Activated naive CD4-positive, alpha-beta T cell treated with anti-CD3 and anti-CD28 coated beads, Interleukin-2, amount 50 U/mL, for 24 hours (primary cell): Measurements from ENCODE around the gene ETS1.

Experiments used
- H3K27ac Mint-ChIP-seq: one replicate; pipeline ENCODE4 v1.8.0; 2021; ENCODE audit warnings: mild to moderate bottlenecking, mixed read lengths
- H3K27me3 Mint-ChIP-seq: one replicate; pipeline ENCODE4 v1.8.0; 2021; ENCODE audit warnings: mixed read lengths
- H3K36me3 Mint-ChIP-seq: one replicate; pipeline ENCODE4 v1.8.0; 2021; ENCODE audit warnings: mixed read lengths
- H3K4me1 Mint-ChIP-seq: one replicate; pipeline ENCODE4 v1.8.0; 2021; ENCODE audit warnings: mixed read lengths
- H3K4me3 Mint-ChIP-seq: one replicate; pipeline ENCODE4 v1.8.0; 2021; ENCODE audit warnings: mild to moderate bottlenecking, mixed read lengths
- H3K9me3 Mint-ChIP-seq: one replicate; pipeline ENCODE4 v1.8.0; 2021; ENCODE audit warnings: mixed read lengths

The ETS1 gene

GRCh38 chr11:128515826-128516778 is 71.3 kb downstream of the ETS1 start:
- Mint-ChIP-seq H3K36me3 (peaks cover 37% of the 10 kb centered on the region), H3K4me1 (peaks cover 73% of the 10 kb centered on the region), H3K4me3 (peak overlapping the region; percentile 97), H3K27me3 (no peaks in the 10 kb centered on the region), H3K9me3 (no peaks in the 10 kb centered on the region), H3K27ac (peak overlapping the region; percentile 98)

- peak overlapping the region; percentile 97 for H3K4me3 Mint-ChIP-seq
Observed at GRCh38 chr11:128515086-128515485, 72.3 kb downstream of the ETS1 start.

GRCh38 chr11:128513915-128514681 is 73.3 kb downstream of the ETS1 start:
- Mint-ChIP-seq H3K9me3 (no peaks in the 10 kb centered on the region), H3K4me1 (peaks cover 93% of the 10 kb centered on the region), H3K27ac (peak overlapping the region; percentile 98), H3K4me3 (peak overlapping the region; percentile 97), H3K27me3 (no peaks in the 10 kb centered on the region), H3K36me3 (peaks cover 36% of the 10 kb centered on the region)

More at GRCh38 chr11:128515086-128515485, 72.3 kb downstream of the ETS1 start:
- H3K9me3 Mint-ChIP-seq, result no peaks in the 10 kb centered on the region
- peaks cover 38% of the 10 kb centered on the region for H3K36me3 Mint-ChIP-seq
- H3K4me1 Mint-ChIP-seq, result peaks cover 84% of the 10 kb centered on the region
- H3K27ac Mint-ChIP-seq, result peak overlapping the region; percentile 98
- H3K27me3 Mint-ChIP-seq, result no peaks in the 10 kb centered on the region

GRCh38 chr11:128512474-128512996 is 74.8 kb downstream of the ETS1 start:
- Mint-ChIP-seq H3K27me3 (no peaks in the 10 kb centered on the region), H3K4me1 (peaks cover 95% of the 10 kb centered on the region), H3K36me3 (peaks cover 28% of the 10 kb centered on the region), H3K9me3 (no peaks in the 10 kb centered on the region), H3K4me3 (peak overlapping the region; percentile 97), H3K27ac (peak overlapping the region; percentile 98)

- H3K4me1 Mint-ChIP-seq, result peaks cover 94% of the 10 kb centered on the region
- peak overlapping the region; percentile 97 for H3K4me3 Mint-ChIP-seq
- H3K27me3 Mint-ChIP-seq, result no peaks in the 10 kb centered on the region
- peak overlapping the region; percentile 98 for H3K27ac Mint-ChIP-seq
- H3K9me3 Mint-ChIP-seq, result no peaks in the 10 kb centered on the region
- H3K36me3 Mint-ChIP-seq, result peaks cover 24% of the 10 kb centered on the region
Observed at GRCh38 chr11:128511712-128512111, 75.6 kb downstream of the ETS1 start.

DNA sequence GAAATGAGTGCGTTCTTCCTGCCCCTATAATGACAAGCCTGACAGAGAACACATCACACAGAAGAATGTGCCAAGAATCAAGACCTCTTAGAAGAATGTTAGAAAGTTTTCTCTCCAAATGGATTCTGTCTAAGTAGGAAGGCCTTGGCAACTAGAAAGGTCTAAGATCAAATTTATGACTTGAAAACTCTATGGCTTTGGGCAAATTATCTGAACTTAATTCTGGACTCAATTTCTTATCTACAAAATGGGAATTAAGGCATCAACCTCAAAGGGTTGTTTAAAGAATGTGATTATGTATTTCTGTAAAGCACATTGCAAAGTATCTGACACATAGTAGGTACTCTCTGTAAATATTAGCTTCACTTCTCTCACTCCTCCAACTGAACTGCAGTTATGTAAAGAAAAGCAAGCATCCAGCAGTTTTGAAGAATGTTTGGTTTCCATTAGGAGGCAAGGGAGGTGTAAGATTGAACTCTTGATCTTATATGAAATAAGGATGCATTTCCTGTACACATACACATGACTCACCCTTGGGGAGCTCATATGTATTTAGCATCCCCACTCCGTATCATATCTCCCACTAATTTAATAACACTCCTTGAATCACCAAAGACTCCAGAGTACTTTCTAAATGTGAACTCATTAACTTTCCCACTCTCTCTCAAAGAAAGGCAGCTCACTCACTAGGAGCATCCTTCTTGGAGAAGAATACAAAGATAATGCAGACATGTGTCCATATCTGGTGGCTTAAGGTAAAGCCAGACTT is 77.6 kb downstream of the ETS1 start:
- Mint-ChIP-seq H3K9me3 (no peaks in the 10 kb centered on the region), H3K4me1 (peaks cover 94% of the 10 kb centered on the region), H3K4me3 (peak overlapping the region; percentile 97), H3K27me3 (no peaks in the 10 kb centered on the region), H3K36me3 (peaks cover 24% of the 10 kb centered on the region), H3K27ac (peak overlapping the region; percentile 98)

- Mint-ChIP-seq H3K36me3 (peaks cover 20% of the 10 kb centered on the region), H3K4me1 (peaks cover 94% of the 10 kb centered on the region), H3K27ac (peak overlapping the region; percentile 98), H3K4me3 (peak overlapping the region; percentile 97), H3K9me3 (no peaks in the 10 kb centered on the region), H3K27me3 (no peaks in the 10 kb centered on the region)
Observed at GRCh38 chr11:128508770-128509510, 78.4 kb downstream of the ETS1 start.

DNA sequence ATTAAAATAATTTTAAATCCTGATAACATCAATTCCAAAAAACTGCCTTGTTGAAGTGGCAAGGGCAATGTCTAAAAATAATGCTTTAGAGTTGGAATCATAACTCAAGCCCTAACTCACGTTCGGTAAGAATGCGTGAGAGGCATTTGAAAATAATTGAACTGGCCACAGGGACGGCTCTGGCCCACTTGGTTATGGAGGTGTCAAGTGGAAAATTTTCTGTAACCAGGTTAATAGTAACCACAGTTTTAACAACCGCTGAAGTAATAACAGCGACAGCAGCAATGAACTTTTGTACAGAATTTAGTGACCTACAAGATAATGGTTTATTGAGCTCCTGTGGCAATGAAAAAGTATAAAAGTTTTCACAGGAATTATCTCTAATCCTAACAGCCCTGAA is 79.4 kb downstream of the ETS1 start:
- Mint-ChIP-seq H3K27me3 (no peaks in the 10 kb centered on the region), H3K4me1 (peaks cover 93% of the 10 kb centered on the region), H3K27ac (peak overlapping the region; percentile 98), H3K36me3 (peaks cover 13% of the 10 kb centered on the region), H3K9me3 (no peaks in the 10 kb centered on the region), H3K4me3 (peak overlapping the region; percentile 97)

GRCh38 chr11:128506999-128507611 is 80.3 kb downstream of the ETS1 start:
- Mint-ChIP-seq H3K36me3 (peaks cover 11% of the 10 kb centered on the region), H3K4me1 (peaks cover 93% of the 10 kb centered on the region), H3K27ac (peak overlapping the region; percentile 98), H3K27me3 (no peaks in the 10 kb centered on the region), H3K4me3 (peak overlapping the region; percentile 97), H3K9me3 (no peaks in the 10 kb centered on the region)

- Mint-ChIP-seq H3K36me3 (peaks cover 8% of the 10 kb centered on the region), H3K27ac (peak overlapping the region; percentile 98), H3K4me3 (peak overlapping the region; percentile 97)
Observed at GRCh38 chr11:128506356-128506755, 81.0 kb downstream of the ETS1 start.

GRCh38 chr11:128505449-128506065 is 81.8 kb downstream of the ETS1 start:
- Mint-ChIP-seq H3K4me3 (peak overlapping the region; percentile 97), H3K27ac (peak overlapping the region; percentile 98), H3K4me1 (peaks cover 93% of the 10 kb centered on the region), H3K9me3 (no peaks in the 10 kb centered on the region), H3K27me3 (no peaks in the 10 kb centered on the region), H3K36me3 (peaks cover 10% of the 10 kb centered on the region)

More at GRCh38 chr11:128506356-128506755, 81.0 kb downstream of the ETS1 start:
- H3K9me3 Mint-ChIP-seq, result no peaks in the 10 kb centered on the region
- H3K4me1 Mint-ChIP-seq, result peaks cover 93% of the 10 kb centered on the region
- H3K27me3 Mint-ChIP-seq, result no peaks in the 10 kb centered on the region

GRCh38 chr11:128504486-128504885 is 82.9 kb downstream of the ETS1 start:
- H3K9me3 Mint-ChIP-seq, result no peaks in the 10 kb centered on the region
- H3K4me3 Mint-ChIP-seq, result peak overlapping the region; percentile 97
- peaks cover 10% of the 10 kb centered on the region for H3K36me3 Mint-ChIP-seq
- H3K27me3 Mint-ChIP-seq, result no peaks in the 10 kb centered on the region
- peaks cover 92% of the 10 kb centered on the region for H3K4me1 Mint-ChIP-seq
- H3K27ac Mint-ChIP-seq, result peak overlapping the region; percentile 98

DNA sequence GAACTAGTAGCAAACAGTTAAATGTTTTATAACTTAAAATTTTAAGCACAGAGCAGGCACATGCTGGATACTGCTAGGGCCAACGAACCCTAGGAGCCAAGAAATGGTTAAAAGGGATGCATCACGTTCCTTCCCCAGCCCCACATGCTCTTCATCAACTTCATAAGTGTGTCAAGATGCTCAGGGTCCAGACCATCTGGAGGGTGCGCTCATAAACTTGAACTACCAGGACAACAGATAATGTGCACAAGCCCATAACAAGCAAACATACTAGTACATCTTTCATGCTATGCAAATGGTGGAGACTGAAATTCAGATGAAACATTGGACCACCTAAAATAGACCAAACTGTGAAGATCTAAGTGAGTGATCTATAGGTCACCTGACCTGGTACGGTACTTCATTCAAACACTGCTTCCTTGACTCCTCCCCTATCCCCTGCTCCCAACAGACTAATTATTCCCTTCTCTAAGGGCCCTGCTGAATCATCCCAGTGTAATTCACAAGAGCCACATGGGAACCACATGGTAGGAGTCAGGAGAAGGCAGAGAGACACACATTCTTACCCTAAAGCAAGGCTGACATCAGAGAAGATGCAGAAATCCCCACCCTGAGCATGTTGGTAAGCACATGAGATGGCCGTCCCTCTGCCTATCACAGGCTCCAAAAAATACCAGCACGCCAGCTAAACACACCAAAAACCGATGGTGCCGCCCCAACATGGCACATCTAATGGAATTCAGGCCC is 83.9 kb downstream of the ETS1 start:
- Mint-ChIP-seq H3K4me3 (peak overlapping the region; percentile 97), H3K4me1 (peaks cover 92% of the 10 kb centered on the region), H3K36me3 (peaks cover 8% of the 10 kb centered on the region), H3K27me3 (no peaks in the 10 kb centered on the region), H3K9me3 (no peaks in the 10 kb centered on the region), H3K27ac (peak overlapping the region; percentile 98)
